Skeletal muscle satellite cell (primary cell): ENCODE results near the gene ITGA8.
"Not testable (repeated sequence)": the region's sequence is repeated elsewhere in the genome, so short reads cannot be mapped to it uniquely, and the experiment has no call there.

Experiments
- H3K27me3 ChIP-seq: 2 replicates; pipeline ENCODE4 v1.7.0; 2013; ENCODE audit warnings: low read length; ENCODE audit not compliant: control insufficient read depth, insufficient read depth
- H3K36me3 ChIP-seq: 2 replicates; pipeline ENCODE4 v1.7.0; 2013; ENCODE audit warnings: mild to moderate bottlenecking, control low read depth, low read length; ENCODE audit not compliant: insufficient read depth
- H3K4me1 ChIP-seq: 2 replicates; pipeline ENCODE4 v1.7.0; 2013; ENCODE audit warnings: low read length; ENCODE audit not compliant: control insufficient read depth, insufficient read depth
- H3K4me2 ChIP-seq: 2 replicates; pipeline ENCODE4 v1.7.0; 2013; ENCODE audit warnings: mild to moderate bottlenecking, low read length
- H3K4me3 ChIP-seq: 2 replicates; pipeline ENCODE4 v1.7.0; 2013; ENCODE audit warnings: low read length
- H3K9ac ChIP-seq: 2 replicates; pipeline ENCODE4 v1.7.0; 2013; ENCODE audit warnings: mild to moderate bottlenecking, low read depth, low read length, moderate library complexity
- H3K9me3 ChIP-seq: replicated peaks from 2 replicates; pipeline ENCODE4 v1.7.0; 2013; ENCODE audit warnings: mild to moderate bottlenecking, control low read depth, low read length

The ITGA8 gene

GRCh38 chr10:15632456-15633091 is 87.1 kb downstream of the ITGA8 start:
- H3K36me3 ChIP-seq: no peaks in the 10 kb centered on the region
- H3K4me1 ChIP-seq: no peaks in the 10 kb centered on the region
- no peaks in the 10 kb centered on the region for H3K9me3 ChIP-seq
- peaks cover 4% of the 10 kb centered on the region for H3K27me3 ChIP-seq
- H3K4me2 ChIP-seq: no peak overlapping the region
- no peak overlapping the region for H3K9ac ChIP-seq
- H3K4me3 ChIP-seq: no peak overlapping the region

- H3K27me3 ChIP-seq, H3K4me2 ChIP-seq, H3K9me3 ChIP-seq, H3K4me3 ChIP-seq, H3K9ac ChIP-seq, H3K36me3 ChIP-seq, H3K4me1 ChIP-seq: not testable (repeated sequence)
Observed at GRCh38 chr10:15631205-15631604, 88.5 kb downstream of the ITGA8 start.

- H3K36me3 ChIP-seq: no peaks in the 10 kb centered on the region
- H3K9me3 ChIP-seq: no peaks in the 10 kb centered on the region
- H3K9ac ChIP-seq: no peak overlapping the region
- no peaks in the 10 kb centered on the region for H3K4me1 ChIP-seq
- H3K4me2 ChIP-seq: no peak overlapping the region
- H3K27me3 ChIP-seq: peaks cover 4% of the 10 kb centered on the region
- H3K4me3 ChIP-seq: no peak overlapping the region
Observed at GRCh38 chr10:15630353-15630752, 89.4 kb downstream of the ITGA8 start.

DNA sequence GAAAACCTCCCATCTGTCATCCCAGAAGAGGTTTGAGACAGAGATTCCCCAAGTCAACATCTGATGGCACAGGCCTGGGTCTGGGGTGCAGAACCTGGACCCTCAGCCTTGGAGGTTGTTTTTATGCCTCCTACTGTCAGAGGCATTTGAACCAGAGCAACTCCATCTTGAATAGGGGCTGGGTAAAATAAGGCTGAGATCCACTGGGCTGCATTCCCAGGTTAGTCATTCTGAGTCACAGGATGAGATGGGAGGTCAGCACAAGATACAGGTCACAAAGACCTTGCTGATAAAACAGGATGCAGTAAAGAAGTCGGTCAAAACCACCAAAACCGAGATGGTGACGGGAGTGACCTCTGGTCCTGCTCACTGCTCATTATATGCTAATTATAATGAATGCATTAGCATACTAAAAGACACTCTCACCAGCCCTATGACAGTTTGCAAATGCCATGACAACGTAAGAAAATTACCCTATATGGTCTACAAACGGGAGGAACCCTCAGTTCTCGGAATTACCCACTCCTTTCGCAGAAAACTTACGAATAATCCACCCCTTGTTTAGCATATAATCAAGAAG is 92.0 kb downstream of the ITGA8 start:
- H3K9ac ChIP-seq: no peak overlapping the region
- H3K4me3 ChIP-seq: no peak overlapping the region
- H3K9me3 ChIP-seq: no peaks in the 10 kb centered on the region
- no peaks in the 10 kb centered on the region for H3K27me3 ChIP-seq
- peaks cover 3% of the 10 kb centered on the region for H3K4me1 ChIP-seq
- H3K4me2 ChIP-seq: no peak overlapping the region
- no peaks in the 10 kb centered on the region for H3K36me3 ChIP-seq

GRCh38 chr10:15626937-15627336 is 92.8 kb downstream of the ITGA8 start:
- H3K9ac ChIP-seq: no peak overlapping the region
- no peaks in the 10 kb centered on the region for H3K9me3 ChIP-seq
- H3K36me3 ChIP-seq: no peaks in the 10 kb centered on the region
- peaks cover 3% of the 10 kb centered on the region for H3K4me1 ChIP-seq
- no peak overlapping the region for H3K4me3 ChIP-seq
- no peaks in the 10 kb centered on the region for H3K27me3 ChIP-seq
- H3K4me2 ChIP-seq: no peak overlapping the region

DNA sequence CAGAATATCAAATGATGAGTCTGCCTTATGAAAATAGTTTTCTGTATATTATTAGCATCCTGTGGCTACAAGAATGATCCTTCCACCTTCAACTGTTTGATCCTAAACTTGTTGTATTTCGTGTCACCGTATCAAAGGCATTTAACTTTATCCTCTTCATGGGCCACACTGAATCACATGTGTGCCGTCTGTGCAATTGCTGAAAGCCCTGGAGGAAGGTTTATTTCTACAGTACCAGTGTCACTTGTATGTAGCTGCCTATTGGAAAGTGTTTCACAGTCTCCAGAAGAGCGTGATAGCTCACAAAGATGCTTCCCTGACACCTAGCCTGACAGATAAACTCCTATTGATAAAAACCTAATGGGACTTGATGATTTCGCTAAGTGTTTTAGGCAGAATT is 94.5 kb downstream of the ITGA8 start:
- no peaks in the 10 kb centered on the region for H3K9me3 ChIP-seq
- no peak overlapping the region for H3K9ac ChIP-seq
- no peak overlapping the region for H3K4me3 ChIP-seq
- no peaks in the 10 kb centered on the region for H3K27me3 ChIP-seq
- no peaks in the 10 kb centered on the region for H3K36me3 ChIP-seq
- H3K4me1 ChIP-seq: peaks cover 3% of the 10 kb centered on the region
- H3K4me2 ChIP-seq: no peak overlapping the region

DNA sequence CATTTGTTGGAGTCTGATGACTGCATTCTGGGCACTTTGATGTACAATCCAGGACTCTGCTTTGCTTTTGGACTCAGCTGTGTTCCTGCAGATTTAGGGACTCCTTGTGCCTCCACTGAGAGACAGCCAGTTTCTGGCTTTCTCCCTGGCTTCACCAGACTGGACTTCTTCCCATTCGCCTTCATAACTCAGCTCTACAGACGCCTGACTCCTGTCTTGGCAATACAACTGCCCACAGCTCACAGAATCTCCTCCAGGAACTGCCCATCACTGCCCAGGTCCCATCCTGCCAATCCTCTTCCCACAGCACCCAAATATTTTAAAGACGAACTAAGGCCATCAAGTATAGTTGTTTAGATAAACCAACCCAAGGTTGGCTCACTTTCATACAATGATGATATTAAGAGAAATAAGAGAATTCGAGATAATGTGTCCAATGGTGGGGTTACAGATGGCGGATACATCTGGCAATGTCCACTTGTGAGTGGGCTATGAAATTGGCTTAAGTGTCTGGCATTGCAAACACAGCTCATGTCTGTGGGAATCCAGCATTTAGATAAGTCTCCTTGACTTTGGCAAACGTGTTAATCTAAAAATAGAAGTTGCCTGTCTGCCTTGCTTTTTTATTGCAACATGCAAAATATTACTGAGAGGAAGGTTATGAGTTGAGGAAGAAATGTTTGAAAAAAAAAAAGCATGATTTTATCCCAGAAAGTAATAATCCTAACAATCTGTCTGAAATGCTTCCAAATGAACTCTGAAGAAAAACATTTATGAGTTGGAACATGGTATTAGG is 95.1 kb downstream of the ITGA8 start:
- Histone ChIP-seq H3K9ac (no peak overlapping the region), H3K9me3 (no peaks in the 10 kb centered on the region), H3K27me3 (peaks cover 3% of the 10 kb centered on the region), H3K4me3 (no peak overlapping the region), H3K4me2 (no peak overlapping the region), H3K36me3 (no peaks in the 10 kb centered on the region), H3K4me1 (peaks cover 3% of the 10 kb centered on the region)

DNA sequence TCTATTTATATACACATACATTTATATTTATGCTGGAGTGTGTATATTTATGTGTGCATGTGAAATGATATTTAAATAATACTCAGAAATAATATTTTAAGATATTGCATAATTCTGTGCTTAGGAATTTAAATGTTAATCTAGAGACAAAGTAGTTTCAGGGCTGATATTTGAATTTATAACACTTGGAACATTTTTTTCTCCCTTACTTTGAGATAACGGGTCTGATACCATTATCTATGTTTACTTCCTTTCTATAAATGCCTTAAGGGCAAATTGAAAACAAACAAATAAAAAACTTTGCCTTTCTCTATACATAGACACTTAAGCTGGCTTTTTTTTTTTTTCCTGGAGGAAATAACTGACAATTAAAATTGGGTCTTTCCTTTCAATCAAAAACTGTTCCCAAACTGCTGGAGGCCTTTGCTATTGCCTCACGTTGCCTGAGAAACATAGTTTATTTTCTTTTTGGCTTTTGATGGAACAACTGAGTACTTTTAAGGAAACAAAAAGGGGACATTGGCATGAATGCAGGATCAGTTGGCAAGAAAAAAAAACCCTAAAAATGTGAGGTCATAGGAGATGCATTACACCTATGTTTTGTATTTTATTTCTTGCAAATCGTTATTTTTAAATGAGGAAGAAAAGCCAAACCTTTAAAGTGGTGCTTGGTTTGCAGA is 98.7 kb downstream of the ITGA8 start:
- no peaks in the 10 kb centered on the region for H3K9me3 ChIP-seq
- no peak overlapping the region for H3K4me3 ChIP-seq
- H3K4me2 ChIP-seq: no peak overlapping the region
- H3K36me3 ChIP-seq: no peaks in the 10 kb centered on the region
- H3K27me3 ChIP-seq: peaks cover 6% of the 10 kb centered on the region
- H3K9ac ChIP-seq: no peak overlapping the region
- H3K4me1 ChIP-seq: peaks cover 3% of the 10 kb centered on the region

- no peak overlapping the region for H3K4me3 ChIP-seq
- H3K9ac ChIP-seq: no peak overlapping the region
- peaks cover 3% of the 10 kb centered on the region for H3K4me1 ChIP-seq
- H3K9me3 ChIP-seq: no peaks in the 10 kb centered on the region
- peaks cover 6% of the 10 kb centered on the region for H3K27me3 ChIP-seq
- no peak overlapping the region for H3K4me2 ChIP-seq
- H3K36me3 ChIP-seq: no peaks in the 10 kb centered on the region
Observed at GRCh38 chr10:15620337-15620736, 99.4 kb downstream of the ITGA8 start.

- H3K36me3 ChIP-seq: no peaks in the 10 kb centered on the region
- no peaks in the 10 kb centered on the region for H3K9me3 ChIP-seq
- no peak overlapping the region for H3K4me2 ChIP-seq
- no peak overlapping the region for H3K9ac ChIP-seq
- no peaks in the 10 kb centered on the region for H3K4me1 ChIP-seq
- H3K27me3 ChIP-seq: peaks cover 9% of the 10 kb centered on the region
- H3K4me3 ChIP-seq: no peak overlapping the region
Observed at GRCh38 chr10:15609246-15609645, 110.5 kb downstream of the ITGA8 start.

GRCh38 chr10:15606377-15606776 is 113.3 kb downstream of the ITGA8 start:
- no peak overlapping the region for H3K9ac ChIP-seq
- peaks cover 9% of the 10 kb centered on the region for H3K27me3 ChIP-seq
- H3K36me3 ChIP-seq: no peaks in the 10 kb centered on the region
- H3K4me3 ChIP-seq: no peak overlapping the region
- no peak overlapping the region for H3K4me2 ChIP-seq
- H3K4me1 ChIP-seq: no peaks in the 10 kb centered on the region
- no peaks in the 10 kb centered on the region for H3K9me3 ChIP-seq
